ENCODE data around the gene SSX5. TPM values are rescaled to one million over a fixed set of nuclear protein-coding genes. Genes with fewer than 3 reads are reported as not detected.
"Not testable (repeated sequence)": the region's sequence is repeated elsewhere in the genome, so short reads cannot be mapped to it uniquely, and the experiment has no call there.

SSX5 gene
- not detected for total RNA-seq

- ChIA-PET POLR2A (no interaction called here), CTCF (no interaction called here)
Measured at GRCh38 chrX:48196745-48197201, at the start of gene SSX5. SSX5 (minus strand) TSS chrX:48196795; CDS start chrX:48195358, 1,437 bp downstream.

GRCh38 chrX:48224196-48224595 is 27.6 kb upstream of the SSX5 start:
- POLR2A ChIA-PET, CTCF ChIA-PET: not testable (repeated sequence)

DNA sequence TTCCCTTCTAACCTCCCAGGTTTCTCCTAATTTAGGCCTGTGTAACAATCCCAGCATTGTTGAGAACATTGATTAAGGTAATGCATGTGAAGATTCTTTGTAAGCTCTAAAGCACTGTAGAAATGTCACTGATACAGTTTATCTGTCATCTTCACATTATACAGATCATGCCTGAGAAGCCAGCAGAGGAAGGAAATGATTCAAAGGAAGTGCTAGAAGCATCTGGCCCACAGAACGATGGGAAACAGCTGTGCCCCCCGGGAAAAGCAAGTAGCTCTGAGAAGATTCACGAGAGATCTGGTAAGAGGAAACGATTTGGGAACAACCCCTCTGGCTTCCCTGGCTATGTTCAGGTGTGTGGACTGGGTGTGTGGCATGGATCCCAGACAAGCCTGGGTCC is 17.7 kb upstream of the SSX5 start:
- POLR2A ChIA-PET, CTCF ChIA-PET: not testable (repeated sequence)

- CTCF ChIA-PET, POLR2A ChIA-PET: not testable (repeated sequence)
Measured at GRCh38 chrX:48190024-48190423, 6.6 kb downstream of the SSX5 start.

- CTCF ChIA-PET, POLR2A ChIA-PET: not testable (repeated sequence)
Measured at GRCh38 chrX:48181882-48182281, 14.7 kb downstream of the SSX5 start.

DNA sequence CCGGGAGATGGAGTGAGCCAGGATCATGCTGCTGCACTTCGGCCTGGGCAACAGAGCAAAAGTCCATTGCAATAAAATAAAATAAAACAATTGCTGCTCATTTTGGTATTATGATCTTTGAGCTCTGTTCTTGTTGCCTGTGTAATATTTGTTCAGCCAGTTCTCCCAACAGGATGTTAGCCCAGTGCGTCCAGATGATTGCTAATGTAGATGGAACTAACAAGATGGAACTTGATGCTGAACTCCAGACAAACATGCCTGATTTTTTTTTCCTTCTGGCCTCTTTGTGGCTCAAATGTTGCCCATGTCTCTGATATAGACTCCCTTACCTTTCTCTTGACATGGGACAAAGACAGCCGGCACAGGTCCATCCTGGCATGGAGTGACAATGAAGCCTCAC is 15.8 kb downstream of the SSX5 start:
- ChIA-PET CTCF (no interaction called here), POLR2A (no interaction called here)

- POLR2A ChIA-PET: no interaction called here
- CTCF ChIA-PET: no interaction called here
Measured at GRCh38 chrX:48179691-48180090, 16.9 kb downstream of the SSX5 start.

GRCh38 chrX:48166322-48166721 is 30.3 kb downstream of the SSX5 start:
- CTCF ChIA-PET, POLR2A ChIA-PET: not testable (repeated sequence)

DNA sequence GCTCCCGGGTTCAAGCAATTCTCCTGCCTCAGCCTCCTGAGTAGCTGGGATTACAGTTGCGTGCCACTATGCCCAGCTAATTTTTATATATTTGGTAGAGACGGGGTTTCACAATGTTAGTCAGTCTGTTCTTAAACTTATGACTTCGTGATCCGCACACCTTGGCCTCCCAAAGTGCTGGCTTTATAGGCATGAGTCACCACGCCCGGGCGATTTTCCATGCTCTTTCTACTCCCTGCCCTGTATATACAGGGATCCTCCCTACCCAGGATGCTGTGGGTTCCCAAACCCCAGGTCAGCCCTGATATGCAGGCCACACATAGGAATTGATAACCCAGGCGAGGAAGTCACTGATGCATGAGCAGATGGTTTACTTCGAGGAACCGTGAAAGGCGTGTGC is 31.4 kb downstream of the SSX5 start:
- CTCF ChIA-PET: no interaction called here
- POLR2A ChIA-PET: no interaction called here

DNA sequence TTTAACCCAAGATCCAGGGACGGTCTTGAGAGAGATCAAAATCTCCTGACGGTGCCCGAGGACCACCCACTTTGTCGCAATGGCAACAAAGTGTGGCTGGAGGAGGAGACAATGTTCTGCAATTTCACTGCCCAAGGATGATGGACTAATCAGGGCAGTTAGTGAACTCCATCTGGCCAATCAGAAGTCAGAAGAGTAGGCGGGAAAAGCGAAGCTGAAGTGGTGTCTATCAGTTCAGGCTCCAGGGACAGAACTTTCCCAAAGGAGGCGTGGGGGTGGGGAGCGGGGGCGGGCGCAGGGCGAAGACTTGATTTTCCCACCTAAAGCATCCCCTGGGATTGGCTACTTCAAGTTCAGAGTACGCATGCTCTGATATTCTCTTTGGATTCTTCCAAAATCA is 40.6 kb downstream of the SSX5 start:
- CTCF ChIA-PET: no interaction called here
- POLR2A ChIA-PET: no interaction called here

DNA sequence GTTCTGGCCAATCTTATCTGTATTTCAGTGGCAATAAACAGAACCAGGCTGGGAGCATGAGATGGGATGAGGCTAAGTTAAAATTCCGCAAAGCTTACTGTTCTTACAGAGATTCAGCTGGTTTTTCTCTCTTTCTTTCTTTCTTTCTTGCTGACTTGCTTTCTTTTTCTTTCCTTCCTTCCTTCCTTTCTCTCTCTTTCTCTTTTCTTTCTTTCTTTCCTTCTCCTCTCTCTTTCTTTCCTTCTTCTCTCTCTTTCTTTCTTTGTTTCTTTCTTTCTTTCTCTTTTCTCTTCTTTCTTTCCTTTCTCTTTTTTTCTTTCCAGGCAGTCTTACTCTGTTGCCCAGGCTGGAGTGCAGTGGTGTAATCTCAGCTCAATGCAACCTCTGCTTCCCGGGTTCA is 41.8 kb downstream of the SSX5 start:
- CTCF ChIA-PET: no interaction called here
- POLR2A ChIA-PET: no interaction called here

DNA sequence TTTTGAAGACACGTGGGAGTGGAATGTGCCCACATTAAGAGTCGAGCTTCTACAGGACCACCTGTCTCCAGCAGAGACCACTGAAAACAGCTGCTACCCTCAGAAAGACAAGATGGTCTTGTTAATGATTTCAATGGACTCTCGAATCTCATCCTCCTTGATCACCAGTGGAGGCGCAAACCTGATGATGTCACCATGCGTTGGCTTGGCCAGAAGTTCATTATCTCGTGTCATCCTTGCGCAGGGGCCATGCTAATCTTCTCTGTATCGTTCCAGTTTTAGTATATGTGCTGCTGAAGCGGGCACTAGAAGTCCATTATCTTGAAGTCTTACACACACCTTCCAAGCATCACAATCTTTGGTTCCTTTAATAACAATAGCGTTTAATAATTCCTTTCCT is 42.8 kb downstream of the SSX5 start:
- POLR2A ChIA-PET: no interaction called here

GRCh38 chrX:48142697-48143096 is 53.9 kb downstream of the SSX5 start:
- POLR2A ChIA-PET, CTCF ChIA-PET: not testable (repeated sequence)

More for the DNA sequence above, 42.8 kb downstream of the SSX5 start:
- CTCF ChIA-PET: no interaction called here

- POLR2A ChIA-PET, CTCF ChIA-PET: not testable (repeated sequence)
Measured at GRCh38 chrX:48141810-48142508, 54.6 kb downstream of the SSX5 start.

DNA sequence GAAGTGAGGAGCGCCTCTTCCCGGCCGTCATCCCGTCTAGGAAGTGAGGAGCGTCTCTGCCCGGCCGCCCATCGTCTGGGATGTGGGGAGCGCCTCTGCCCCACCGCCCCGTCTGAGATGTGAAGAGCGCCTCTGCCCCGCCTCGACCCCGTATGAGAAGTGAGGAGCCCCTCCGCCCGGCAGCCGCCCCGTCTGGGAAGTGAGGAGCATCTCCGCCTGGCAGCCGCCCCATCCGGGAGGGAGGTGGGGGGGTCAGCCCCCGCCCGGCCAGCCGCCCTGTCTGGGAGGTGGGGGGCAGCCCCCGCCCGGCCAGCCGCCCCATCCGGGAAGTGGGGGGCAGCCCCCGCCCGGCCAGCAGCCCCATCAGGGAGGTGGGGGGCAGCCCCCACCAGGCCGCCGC is 57.5 kb downstream of the SSX5 start:
- POLR2A ChIA-PET: not testable (repeated sequence)

More for the DNA sequence above, 57.5 kb downstream of the SSX5 start:
- CTCF ChIA-PET: not testable (repeated sequence)

Other genes with a start within 250 kb of the SSX5 start
- 1 to 10 TPM; 6.7 to 6.9 TPM for gene ZNF182, start 192.8 kb downstream of the SSX5 start, total RNA-seq
- gene SPACA5, start 189.8 kb downstream of the SSX5 start, total RNA-seq: not detected
- 1 to 10 TPM; 1.3 to 2.0 TPM for gene ZNF630, start 125.2 kb downstream of the SSX5 start, total RNA-seq
- not detected for gene SPACA5B, start 66.2 kb downstream of the SSX5 start, total RNA-seq
- not detected for gene SSX1, start 58.6 kb upstream of the SSX5 start, total RNA-seq
- not detected for gene SSX3, start 159.9 kb upstream of the SSX5 start, total RNA-seq
- not detected for gene SSX4, start 186.7 kb upstream of the SSX5 start, total RNA-seq
- not detected for gene SSX4B, start 215.2 kb upstream of the SSX5 start, total RNA-seq

All from activated CD8-positive, alpha-beta memory T cell treated with anti-CD3 and anti-CD28 coated beads for 36 hours (primary cell).